Upper lobe of right lung (tissue), 1 donor: ENCODE measurements around the gene LAIR2. TPM values are rescaled to one million over a fixed set of nuclear protein-coding genes. Genes with fewer than 3 reads are reported as not detected.
"Not testable (repeated sequence)": the region's sequence is repeated elsewhere in the genome, so short reads cannot be mapped to it uniquely, and the experiment has no call there.

ENCODE experiments used
- ATAC-seq: fragments of 200-7000 bp; cut with Tn5 transposase; one replicate; pipeline ENCODE4 v1.9.1; 2020; ENCODE audit warnings: mild to moderate bottlenecking, moderate library complexity
- DNase-seq: peaks from one replicate; pipeline ENCODE4 v3.0.0-alpha.2; 2020
- H3K27ac ChIP-seq: fragments of 200-600 bp; one replicate; pipeline ENCODE4 v1.8.0; 2022
- H3K27me3 ChIP-seq: fragments of 200-600 bp; one replicate; pipeline ENCODE4 v1.8.0; 2022; ENCODE audit warnings: mild to moderate bottlenecking
- H3K36me3 ChIP-seq: fragments of 200-600 bp; one replicate; pipeline ENCODE4 v1.8.0; 2022
- H3K4me1 ChIP-seq: fragments of 200-600 bp; one replicate; pipeline ENCODE4 v1.8.0; 2022
- H3K4me3 ChIP-seq: fragments of 200-600 bp; one replicate; pipeline ENCODE4 v1.8.0; 2022; ENCODE audit warnings: mild to moderate bottlenecking
- H3K9me3 ChIP-seq: fragments of 200-600 bp; one replicate; pipeline ENCODE4 v1.8.0; 2022
- intact Hi-C: fragments of 100-400 bp; cut with DNase I; formaldehyde crosslinking; loops from one replicate; pipeline ENCODE4 v1.11.0; 2022
- total RNA-seq: library from RNA; stranded (reverse); fragmentation: NEBNext Ultra II Directional; extraction: Animal tissue kit (Norgen Biotek cat#: 25700); gene quantifications from one replicate; pipeline ENCODE4 v1.2.1, GENCODE V29; 2021
- TF ChIP-seq, protein P1 (sequence below): fragments of 200-600 bp; IDR thresholded peaks from one replicate; pipeline ENCODE4 v1.8.0; 2022; ENCODE audit warnings: antibody characterized with exemption
- donor health status: DM: no; HTN: yes; CAD: no; lungs with severe emphysema.

The LAIR2 gene
- total RNA-seq, 1 donor from 2014 or later, result not detected

- no peaks in the 10 kb centered on the region for H3K4me1 ChIP-seq
- intact Hi-C loops, result no loop called here
- H3K27ac ChIP-seq, result no peak overlapping the region
- no peak overlapping the region for H3K4me3 ChIP-seq
- DNase-seq, result no peak
- TF ChIP-seq, protein P1, sequence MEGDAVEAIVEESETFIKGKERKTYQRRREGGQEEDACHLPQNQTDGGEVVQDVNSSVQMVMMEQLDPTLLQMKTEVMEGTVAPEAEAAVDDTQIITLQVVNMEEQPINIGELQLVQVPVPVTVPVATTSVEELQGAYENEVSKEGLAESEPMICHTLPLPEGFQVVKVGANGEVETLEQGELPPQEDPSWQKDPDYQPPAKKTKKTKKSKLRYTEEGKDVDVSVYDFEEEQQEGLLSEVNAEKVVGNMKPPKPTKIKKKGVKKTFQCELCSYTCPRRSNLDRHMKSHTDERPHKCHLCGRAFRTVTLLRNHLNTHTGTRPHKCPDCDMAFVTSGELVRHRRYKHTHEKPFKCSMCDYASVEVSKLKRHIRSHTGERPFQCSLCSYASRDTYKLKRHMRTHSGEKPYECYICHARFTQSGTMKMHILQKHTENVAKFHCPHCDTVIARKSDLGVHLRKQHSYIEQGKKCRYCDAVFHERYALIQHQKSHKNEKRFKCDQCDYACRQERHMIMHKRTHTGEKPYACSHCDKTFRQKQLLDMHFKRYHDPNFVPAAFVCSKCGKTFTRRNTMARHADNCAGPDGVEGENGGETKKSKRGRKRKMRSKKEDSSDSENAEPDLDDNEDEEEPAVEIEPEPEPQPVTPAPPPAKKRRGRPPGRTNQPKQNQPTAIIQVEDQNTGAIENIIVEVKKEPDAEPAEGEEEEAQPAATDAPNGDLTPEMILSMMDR, result no peak
- no peaks in the 10 kb centered on the region for H3K36me3 ChIP-seq
- H3K27me3 ChIP-seq, result peaks cover 22% of the 10 kb centered on the region
- H3K9me3 ChIP-seq, result no peaks in the 10 kb centered on the region
- ATAC-seq, result no peak
Observed at GRCh38 chr19:54493967-54494585, 8.6 kb upstream of the LAIR2 start.

DNA sequence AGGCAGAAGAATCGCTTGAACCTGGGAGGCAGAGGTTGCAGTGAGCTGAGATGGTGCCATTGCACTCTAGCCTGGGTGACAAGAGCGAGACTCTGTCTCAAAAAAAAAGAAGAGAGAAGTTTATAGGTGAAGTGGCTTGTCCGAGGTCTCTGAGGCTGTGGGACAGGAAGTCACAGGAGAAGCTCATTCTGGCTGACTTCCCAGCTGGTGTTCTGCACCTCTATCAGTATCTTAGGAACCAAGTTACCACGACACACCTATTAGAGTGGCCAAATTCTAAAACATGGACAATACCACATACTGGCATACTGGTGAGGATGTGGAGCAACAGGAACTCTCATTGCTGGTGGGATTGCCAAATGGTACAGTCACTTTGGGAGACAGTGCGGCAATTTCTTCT, 7.3 kb upstream of the LAIR2 start:
- intact Hi-C loops, H3K27ac ChIP-seq: not testable (repeated sequence)
- peaks cover 22% of the 10 kb centered on the region for H3K27me3 ChIP-seq

GRCh38 chr19:54497747-54498450, 4.7 kb upstream of the LAIR2 start:
- ATAC-seq, H3K4me3 ChIP-seq, H3K4me1 ChIP-seq, DNase-seq, H3K36me3 ChIP-seq, H3K9me3 ChIP-seq, intact Hi-C loops, H3K27ac ChIP-seq: not testable (repeated sequence)
- H3K27me3 ChIP-seq, result peaks cover 12% of the 10 kb centered on the region

More for the DNA sequence above, 7.3 kb upstream of the LAIR2 start:
- not testable (repeated sequence) for H3K4me1 ChIP-seq, H3K4me3 ChIP-seq, H3K9me3 ChIP-seq, H3K36me3 ChIP-seq, DNase-seq
- ATAC-seq, result peak; percentile 44

DNA sequence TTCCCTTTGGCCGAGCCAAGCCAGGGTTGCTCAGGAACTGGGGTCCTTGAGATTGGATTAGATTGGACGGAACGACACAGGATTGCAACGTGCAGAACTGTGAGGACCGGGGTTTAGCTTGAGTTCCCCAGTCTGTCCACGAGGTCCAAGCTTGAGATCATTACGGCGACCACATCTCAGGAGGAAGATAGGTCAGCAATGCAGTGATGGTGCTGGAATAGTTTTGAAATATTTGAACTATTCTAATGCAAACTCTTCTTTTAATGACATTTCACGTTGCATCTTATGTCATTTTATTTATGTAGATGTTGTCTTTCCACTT, 4.2 kb upstream of the LAIR2 start:
- peaks cover 13% of the 10 kb centered on the region for H3K27me3 ChIP-seq
- H3K9me3 ChIP-seq, H3K36me3 ChIP-seq, intact Hi-C loops, H3K4me1 ChIP-seq, H3K4me3 ChIP-seq, DNase-seq, H3K27ac ChIP-seq: not testable (repeated sequence)
- ATAC-seq, result peak; percentile 69

DNA sequence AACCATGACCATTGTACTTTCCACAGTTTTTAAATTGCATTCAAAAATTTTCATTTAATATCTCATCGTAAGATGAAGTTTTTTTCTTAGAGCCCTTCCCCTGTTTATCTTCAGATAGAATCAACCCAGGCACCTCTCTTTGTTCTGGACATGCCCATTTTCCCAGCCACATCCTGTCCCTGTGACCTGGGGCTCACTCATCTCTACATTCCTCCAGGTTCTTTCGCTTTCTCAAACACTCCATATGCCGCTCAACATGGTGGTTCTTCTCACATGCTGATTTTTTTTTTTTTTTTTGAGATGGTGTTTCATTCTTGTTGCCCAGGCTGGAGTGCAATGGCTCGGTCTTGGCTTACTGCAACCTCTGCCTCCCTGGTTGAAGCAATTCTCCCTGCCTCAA, 2.9 kb downstream of the LAIR2 start:
- ATAC-seq, intact Hi-C loops, H3K9me3 ChIP-seq, H3K27me3 ChIP-seq, H3K4me3 ChIP-seq, DNase-seq, H3K4me1 ChIP-seq, H3K36me3 ChIP-seq, H3K27ac ChIP-seq: not testable (repeated sequence)

DNA sequence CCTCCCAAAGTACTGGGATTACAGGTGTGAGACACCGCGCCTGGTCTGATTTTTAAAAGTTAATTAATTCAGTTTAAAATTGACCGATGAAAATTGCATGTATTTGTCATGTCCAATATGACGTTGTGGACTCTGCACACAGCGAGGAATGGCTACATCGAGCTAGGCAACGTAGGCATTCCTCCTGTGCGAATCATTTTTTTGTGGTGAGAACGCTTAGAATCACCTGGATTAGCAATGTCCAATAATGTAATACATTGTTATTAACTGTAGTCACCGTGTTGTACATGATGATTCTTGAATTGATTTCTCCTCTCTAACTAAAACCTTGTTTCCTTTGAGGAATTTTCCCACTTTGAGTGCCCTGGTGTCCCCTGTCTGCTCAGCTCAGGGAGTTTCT, 3.4 kb downstream of the LAIR2 start:
- H3K27ac ChIP-seq, result no peak overlapping the region
- H3K4me1 ChIP-seq, result no peaks in the 10 kb centered on the region
- peaks cover 9% of the 10 kb centered on the region for H3K27me3 ChIP-seq
- intact Hi-C loops, result no loop called here
- no peaks in the 10 kb centered on the region for H3K9me3 ChIP-seq
- TF ChIP-seq, protein P1, result no peak
- ATAC-seq (no peak), DNase-seq (no peak)
- H3K36me3 ChIP-seq, result no peaks in the 10 kb centered on the region
- no peak overlapping the region for H3K4me3 ChIP-seq

GRCh38 chr19:54507038-54507717, 4.5 kb downstream of the LAIR2 start:
- intact Hi-C loops, DNase-seq: not testable (repeated sequence)

GRCh38 chr19:54507824-54508223, 5.2 kb downstream of the LAIR2 start:
- H3K27ac ChIP-seq, result no peak overlapping the region
- ATAC-seq, result no peak
- no peaks in the 10 kb centered on the region for H3K36me3 ChIP-seq
- no peaks in the 10 kb centered on the region for H3K9me3 ChIP-seq
- peaks cover 4% of the 10 kb centered on the region for H3K27me3 ChIP-seq
- no peaks in the 10 kb centered on the region for H3K4me1 ChIP-seq
- no peak overlapping the region for H3K4me3 ChIP-seq
- no peak for DNase-seq
- intact Hi-C loops, result no loop called here
- TF ChIP-seq, protein P1, result no peak

More at GRCh38 chr19:54507038-54507717, 4.5 kb downstream of the LAIR2 start:
- H3K4me3 ChIP-seq, H3K9me3 ChIP-seq, H3K27me3 ChIP-seq, H3K4me1 ChIP-seq, H3K36me3 ChIP-seq, H3K27ac ChIP-seq: not testable (repeated sequence)
- peak; percentile 33 for ATAC-seq

- intact Hi-C loops, H3K27me3 ChIP-seq, H3K36me3 ChIP-seq, H3K9me3 ChIP-seq, DNase-seq, H3K4me3 ChIP-seq, H3K27ac ChIP-seq, H3K4me1 ChIP-seq: not testable (repeated sequence)
- ATAC-seq, result peak; percentile 33
Observed at GRCh38 chr19:54508487-54508886, 5.9 kb downstream of the LAIR2 start.

- H3K27me3 ChIP-seq, intact Hi-C loops, H3K36me3 ChIP-seq, H3K9me3 ChIP-seq, H3K4me1 ChIP-seq, H3K4me3 ChIP-seq, H3K27ac ChIP-seq, DNase-seq: not testable (repeated sequence)
- peak; percentile 63 for ATAC-seq
Observed at GRCh38 chr19:54509200-54509940, 6.7 kb downstream of the LAIR2 start.
